GM19328 (cell line): ENCODE data around the gene CACNG4.
"Not testable (repeated sequence)": the region's sequence is repeated elsewhere in the genome, so short reads cannot be mapped to it uniquely, and the experiment has no call there.

ENCODE experiments used
- ATAC-seq: cut with Tn5 transposase; IDR thresholded peaks from one replicate; pipeline ENCODE4 v1.9.1; 2021; ENCODE audit warnings: mild to moderate bottlenecking, moderate library complexity; ENCODE audit not compliant: unreplicated experiment

The CACNG4 gene

DNA sequence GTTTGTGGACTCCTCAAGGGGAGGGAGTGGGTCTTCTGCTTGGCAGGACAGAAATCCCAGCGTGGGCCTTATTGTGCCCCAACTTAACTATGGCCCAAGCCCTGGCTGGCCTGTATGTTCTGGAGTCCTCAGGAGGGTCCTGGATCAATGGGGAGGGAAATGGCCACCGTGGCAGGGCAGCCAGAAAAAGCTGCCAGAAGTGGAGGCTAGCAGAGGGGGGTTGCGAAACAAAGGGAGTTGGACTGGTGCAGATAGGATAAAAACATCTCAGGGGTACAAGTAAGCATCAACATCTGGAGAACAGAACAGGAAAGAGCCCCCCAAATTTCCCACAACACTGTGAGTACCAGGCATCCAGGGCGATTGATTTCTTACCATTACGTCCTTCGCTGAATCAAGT, 76.1 kb downstream of the CACNG4 start:
- ATAC-seq: no peak

DNA sequence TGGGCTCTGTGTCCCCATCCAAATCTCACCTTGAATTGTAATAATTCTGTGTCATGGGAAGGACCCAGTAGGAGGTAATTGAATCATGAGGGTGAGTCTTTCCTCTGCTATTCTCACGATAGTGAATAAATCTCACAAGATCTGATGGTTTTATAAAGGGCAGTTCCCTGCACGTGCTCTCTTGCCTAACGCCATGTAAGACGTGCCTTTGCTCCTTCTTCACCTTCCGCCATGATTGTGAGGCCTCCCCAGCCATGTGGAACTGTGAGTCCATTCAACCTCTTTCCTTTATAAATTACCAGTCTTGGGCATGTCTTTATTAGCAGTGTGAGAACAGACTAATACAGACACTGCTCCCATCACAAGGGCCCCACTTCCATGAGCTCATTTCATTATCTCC, 76.6 kb downstream of the CACNG4 start:
- ATAC-seq: not testable (repeated sequence)

DNA sequence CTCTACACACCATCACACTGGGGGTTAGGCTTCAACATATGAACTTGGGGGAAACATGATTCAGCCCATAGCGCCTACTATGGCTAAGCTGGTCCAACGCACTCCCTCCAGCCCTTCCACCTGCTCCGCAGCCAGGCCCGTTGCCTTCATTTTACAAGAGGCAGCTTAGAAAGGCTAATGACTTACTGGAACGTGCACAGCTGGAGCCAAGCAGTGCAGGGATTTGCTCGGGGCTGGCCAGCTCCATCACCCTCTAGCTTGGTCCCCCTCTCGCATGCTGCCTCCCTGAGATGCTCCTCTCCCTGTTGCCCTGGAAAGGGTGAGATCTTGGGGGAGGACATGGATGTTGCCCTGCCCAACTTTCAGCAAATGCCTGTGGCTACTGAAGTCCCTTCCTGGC, 77.0 kb downstream of the CACNG4 start:
- ATAC-seq: no peak

DNA sequence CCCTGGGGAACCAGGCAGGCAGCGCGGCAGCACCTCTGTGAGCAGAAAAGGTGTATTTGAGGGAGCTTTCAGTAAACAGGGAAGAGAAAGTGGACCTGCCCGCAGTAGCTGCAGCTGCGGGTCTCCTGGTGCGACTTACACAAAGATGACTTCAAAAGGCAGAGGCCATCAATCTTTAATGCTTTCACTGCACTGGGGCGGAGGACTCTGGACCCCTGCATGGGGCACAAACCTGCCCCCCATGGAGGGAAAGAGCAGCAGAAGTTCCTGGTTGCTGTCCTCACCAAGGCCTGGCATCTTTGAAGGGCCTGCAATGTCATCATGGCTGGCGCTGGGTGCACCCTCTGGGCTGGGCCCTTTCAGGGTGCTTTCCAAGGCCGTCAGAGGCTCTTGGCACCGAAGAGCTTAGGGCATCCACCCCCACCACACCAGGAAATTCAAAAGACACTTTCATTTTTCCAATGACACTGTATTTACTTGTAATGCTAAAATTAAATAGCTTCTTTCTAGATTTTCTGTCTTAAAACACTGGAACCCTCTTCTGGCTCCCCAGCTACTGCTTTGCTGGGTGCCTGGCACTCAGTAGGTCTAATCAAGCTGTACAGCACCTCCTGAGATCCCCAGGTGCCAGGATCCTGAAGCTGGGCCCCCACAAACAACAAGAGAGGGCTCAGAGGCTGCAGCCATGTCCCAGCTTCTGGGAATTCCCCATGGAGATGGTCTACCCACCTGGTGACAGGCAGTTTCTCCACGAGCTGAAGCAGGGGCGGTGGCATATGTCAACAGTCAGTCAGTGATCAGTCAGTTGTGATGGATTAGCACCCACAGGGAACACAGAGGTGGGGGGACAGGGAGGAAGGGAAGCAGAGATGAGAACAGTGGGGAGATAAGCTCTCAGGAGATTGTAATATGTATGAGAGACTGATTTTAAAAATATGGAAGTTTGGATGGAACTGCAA, 77.7 kb downstream of the CACNG4 start:
- ATAC-seq: no peak

DNA sequence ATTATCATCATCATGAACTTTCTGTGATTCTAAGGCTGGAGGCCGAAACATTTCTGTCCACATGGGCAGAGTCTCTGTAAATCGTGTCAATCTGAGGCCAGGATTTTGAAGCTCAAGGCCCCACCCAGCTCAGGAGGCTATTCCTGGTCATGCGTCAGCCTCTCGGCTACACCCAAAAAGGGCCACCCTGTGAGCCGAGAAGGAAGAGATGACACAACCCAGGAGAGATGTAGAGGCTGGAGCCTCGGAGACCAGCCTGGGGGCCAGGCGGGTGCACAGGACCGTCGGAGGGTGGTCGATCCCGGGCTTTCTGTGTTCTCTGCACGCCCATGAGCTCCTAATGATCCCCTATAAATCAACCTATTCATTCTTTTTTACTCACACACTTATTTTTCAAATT, 78.8 kb downstream of the CACNG4 start:
- no peak for ATAC-seq

DNA sequence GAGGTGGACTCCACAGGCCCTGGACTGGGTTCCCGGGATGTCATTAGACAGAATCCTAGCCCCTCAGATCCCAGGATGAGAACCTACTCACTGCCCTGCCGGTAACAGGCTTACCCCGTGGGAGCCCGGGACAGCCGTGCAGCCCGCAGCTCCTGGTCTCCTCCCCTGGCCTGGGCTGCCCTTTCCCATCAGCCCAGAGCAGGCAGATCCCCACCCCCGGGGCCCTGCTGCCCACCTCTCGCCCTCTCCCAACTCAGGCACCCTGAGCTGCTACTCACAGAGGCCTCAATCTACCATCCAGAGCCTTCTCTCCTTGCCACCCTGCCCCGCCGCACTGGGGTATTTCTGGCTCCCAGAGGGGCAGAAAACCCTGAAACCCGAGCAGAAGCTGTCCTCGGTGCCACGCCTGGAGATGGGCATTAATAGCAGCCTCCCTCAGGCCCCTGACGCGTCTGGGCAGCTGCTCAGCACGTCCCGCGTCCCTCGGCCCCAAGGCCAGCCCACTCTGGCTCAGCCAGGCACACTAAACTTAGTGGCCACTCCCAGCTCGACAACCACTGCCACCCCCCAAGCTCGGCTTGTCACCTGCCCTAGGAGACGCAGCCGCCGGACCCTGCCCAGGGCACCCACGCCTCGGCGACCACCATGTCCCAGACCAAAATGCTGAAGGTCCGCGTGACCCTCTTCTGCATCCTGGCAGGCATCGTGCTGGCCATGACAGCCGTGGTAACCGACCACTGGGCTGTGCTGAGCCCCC, 79.7 kb downstream of the CACNG4 start, which contains the start of gene CACNG1:
TSS of gene CACNG1 (plus strand) at position 539 of the 757 bp plus-strand sequence. CDS start at position 646, 107 bp downstream.
- no peak for ATAC-seq

DNA sequence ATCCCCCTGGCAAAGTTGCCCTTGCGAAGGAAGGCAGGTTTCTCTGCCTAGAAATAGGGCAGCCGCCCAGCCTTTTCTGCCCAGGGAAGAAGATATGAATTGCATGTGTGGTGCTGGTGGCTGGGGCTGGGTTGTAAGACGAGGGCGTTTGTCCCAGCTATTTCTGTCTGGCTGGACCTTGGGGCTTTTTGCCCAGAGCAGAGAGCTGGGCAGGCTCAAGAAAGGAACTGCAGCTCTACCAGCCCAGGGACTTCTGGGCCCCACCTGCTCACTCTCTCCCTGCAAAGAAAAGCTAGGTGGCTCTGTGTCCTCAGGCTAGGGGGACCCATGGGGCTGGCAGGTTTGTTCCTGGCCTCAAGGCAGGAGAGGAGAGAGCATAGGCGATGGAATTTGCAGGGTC, 80.4 kb downstream of the CACNG4 start:
- no peak for ATAC-seq

DNA sequence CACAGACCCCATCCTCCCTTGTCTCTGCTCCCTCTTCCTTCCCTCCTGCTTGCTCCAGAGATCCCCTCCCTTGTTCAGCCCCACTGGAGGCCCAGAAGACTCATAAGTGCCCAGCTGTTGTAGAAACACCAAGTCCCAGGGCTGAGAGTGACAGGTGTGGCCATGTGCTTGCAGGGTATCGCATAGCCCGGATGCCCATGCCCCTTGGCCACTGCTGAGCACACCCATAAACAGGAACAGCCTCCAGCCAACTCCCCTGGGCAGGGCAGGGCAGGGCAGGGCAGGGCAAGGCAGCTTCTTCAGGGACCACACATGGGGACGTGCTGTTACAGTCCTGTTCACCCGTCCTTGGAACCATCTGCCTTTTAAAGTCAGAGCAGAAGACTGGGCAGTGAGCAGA, 81.9 kb downstream of the CACNG4 start:
- no peak for ATAC-seq

DNA sequence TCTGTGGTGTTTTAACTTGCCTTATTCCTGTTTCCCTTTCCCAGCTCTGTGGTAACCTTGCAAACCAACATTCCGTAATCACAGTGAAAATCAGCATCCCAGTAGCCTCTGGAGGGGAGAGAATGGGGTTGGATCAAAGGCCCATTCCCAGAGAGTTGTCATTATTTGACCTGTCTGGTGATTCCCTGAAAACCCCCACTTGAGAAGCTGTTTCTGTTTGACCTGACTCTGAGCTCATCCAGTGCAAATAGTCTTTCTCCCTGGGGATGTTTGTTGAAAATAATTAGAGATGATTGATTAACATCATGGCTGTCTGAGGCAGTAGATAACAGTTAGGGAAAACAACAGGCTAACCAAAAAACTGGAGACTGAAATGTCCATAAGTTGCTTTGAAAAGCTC, 82.9 kb downstream of the CACNG4 start:
- ATAC-seq: no peak

DNA sequence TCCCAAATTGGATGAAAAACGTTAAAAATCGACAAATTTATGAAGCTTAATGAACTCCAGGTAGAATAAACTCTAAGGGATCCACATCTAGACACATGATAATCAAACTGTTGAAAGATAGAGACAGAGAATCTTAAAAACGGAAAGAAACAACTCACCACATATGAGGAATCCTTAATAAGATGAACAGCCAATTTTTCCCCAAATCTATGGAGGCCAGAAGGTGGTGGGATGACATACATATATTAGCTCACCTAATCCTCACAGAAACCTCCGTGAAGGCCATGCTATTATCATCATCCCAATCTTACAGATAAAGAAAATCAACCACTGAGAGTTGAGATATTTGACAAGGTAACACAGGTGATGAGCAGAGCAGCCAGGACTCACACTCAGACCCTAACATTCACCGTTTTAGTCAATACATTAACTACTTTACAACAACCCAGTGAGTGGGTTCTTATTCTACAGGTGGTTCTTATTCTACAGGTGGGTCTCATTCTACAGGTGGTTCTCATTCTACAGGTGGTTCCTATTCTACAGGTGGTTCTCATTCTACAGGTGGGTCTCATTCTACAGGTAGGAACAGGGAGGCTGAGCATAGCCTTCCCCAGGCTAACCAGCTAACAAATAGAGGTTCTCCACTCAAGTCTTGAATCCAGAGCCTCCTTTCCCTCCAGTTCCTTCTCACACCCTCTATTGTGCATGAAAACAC, 84.7 kb downstream of the CACNG4 start:
- ATAC-seq: no peak

DNA sequence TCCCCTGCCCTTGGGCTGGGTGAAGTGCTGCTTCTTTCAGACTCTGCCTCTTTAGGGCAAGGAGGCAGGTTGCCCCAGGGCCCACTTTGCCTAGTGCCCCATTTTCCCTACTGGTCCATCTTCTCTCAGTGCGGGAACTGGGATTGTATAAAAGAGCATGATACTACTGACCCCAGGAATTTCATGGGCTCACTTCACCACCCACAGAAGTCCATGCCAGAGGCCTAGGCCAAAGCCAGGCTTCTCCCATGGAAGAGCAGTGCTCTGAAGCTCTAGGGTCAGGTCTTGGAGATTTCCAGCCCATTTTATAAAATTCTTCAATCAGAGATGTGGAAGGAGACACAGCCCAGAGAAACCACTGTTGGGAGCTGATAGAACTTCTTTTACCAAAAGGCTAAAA, 85.6 kb downstream of the CACNG4 start:
- no peak for ATAC-seq

DNA sequence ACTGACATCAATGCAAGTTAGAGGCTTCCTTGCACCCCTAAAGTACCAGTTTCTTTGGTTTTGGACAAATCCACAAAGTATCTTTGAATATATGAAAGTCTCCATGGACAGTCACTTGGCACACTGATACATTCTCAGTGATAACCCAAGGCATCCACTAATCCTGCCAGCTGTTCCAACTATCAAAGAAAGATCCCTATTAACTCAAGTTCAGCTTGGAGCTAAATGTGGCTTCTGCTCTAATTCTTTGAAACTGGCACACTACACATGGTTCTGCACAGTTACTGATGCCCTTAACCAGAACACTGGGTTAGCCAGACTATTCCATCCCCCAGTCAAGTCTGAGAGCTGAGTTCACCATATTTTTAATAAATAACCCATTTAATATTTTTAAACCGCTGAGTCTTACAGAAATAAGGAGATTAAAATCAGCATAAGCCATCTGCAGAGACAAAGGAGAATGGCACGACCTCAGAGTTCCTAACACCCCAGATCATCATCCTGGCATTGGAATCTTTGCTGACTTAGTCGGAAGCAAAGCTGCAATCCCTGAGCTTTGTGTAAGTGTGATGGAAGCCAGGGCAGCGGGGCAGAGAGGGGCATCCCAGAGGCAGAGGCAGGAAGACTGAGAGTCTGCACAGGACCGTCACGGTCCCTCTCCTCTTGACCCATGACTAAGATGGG, 86.1 kb downstream of the CACNG4 start:
- ATAC-seq: no peak

DNA sequence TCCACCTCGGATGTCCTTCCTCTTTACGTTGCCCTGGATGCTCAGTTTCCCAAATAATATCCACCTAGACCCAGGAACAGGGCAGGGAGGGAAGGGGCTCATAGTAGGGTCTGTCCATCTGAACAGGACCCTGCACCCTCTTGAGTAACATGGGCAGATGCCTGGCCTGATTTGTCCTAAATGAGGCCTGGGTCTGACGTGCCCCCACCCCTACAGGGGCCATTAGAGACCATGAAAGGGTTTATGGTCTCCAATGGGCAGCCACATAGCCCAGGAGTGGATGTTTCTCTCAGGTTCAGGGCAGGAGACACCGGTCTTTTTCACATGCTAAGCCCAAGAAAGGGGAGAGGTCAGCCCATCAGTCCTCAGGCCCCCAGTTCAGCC, 86.6 kb downstream of the CACNG4 start:
- ATAC-seq: no peak

DNA sequence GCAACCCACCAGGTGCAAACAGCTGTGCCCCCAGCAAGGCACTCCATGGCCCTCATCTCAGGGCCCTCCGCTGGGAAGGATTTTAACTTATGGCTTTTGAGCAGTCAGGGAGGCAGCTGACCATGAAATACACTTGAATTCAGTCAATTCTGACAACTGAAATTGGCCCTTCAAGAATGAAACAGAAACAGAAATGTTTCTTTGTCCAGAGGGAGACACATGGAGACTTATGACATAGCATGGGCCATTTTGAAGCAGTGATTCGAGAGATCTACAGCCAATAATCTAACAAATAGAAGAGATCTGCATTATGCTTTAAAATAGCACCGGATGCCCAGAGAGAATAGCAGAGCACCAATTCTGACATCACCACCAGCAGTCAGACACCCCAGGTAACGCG, 87.3 kb downstream of the CACNG4 start:
- no peak for ATAC-seq

DNA sequence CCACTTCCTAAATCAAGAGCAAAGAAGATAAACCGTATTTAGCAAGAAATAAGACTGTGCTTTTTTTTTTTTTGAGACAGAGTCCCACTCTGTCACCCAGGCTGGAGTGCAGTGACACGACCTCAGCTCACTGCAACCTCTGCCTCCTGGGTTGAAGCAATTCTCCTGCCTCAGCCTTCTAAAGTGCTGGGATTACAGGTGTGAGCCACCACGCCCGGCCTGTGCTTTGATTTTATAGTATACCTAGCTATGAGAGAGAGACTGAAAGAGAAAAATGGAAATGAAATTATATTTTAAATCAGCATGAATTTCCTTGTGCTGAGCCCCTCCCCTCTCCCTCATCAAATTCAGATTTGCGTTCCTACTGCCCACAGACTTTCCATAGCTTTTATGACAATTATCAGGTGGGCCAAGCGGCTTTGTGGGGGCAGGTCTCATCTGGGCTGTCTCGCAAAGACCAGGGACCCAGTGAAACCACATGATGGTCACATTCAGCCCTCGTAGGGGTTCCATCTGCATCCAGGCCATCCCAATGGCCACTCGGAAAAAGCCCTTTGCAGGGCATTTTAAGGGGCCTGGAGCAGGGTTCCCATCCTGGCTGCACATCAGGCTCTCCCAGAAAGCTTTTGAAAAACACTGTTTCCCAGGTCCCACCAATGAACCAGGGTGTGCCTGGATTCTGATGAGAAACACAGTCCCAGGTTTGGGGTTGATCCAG, 88.4 kb downstream of the CACNG4 start:
- no peak for ATAC-seq

DNA sequence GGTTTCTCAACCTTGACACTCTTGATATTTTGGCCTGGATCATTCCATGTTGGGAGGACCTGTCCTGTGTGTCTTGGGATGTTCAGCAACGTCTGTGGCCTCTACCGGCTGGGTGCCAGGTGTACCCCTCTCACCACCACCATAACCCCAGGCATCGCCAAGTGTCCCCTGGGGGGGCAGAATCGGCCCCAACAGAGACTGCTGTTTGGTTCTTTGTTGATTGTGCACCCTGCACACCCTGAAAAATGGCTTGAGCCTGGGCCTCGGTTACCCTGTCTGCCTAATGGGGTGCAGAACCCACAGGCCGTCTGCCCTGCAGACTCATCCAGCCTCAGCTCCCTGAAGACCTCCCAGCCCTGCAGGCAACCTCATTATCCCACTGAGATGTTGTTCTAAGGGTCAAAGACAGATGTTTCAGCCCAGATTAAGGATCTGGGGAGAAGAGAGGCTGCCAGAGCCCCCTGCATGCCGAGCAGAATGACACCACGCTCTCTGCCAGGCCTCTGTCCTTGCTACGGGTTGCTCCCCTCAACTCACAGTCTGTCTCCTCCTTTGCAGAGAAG, 89.0 kb downstream of the CACNG4 start:
- ATAC-seq: no peak

DNA sequence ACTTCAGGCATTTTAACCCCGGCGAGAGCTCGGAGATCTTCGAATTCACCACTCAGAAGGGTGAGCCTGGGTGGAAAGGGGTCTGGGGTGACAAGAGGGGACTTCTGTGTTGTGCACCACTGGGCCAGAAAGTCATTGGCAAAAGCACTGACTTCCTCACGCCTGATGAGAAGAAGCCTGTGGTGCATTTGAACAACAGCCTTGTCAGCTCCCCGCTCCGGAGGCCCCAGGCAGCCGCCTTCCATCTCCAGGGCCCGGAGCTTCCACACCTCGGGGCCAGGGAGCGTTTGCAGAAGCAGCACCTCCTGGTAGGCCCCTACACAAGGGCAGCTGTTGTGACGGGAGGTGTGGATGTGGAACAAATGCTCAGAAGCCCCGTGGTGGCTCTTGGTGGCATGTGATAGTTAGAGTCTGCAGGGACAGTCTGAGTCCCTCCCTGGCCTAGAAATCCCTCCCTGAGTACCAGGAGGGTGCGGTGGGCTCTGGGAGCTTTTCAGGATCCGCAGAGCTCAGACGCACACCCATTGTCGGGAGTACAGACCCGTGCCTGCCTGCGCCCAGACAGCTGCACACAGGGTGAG, 89.6 kb downstream of the CACNG4 start:
- no peak for ATAC-seq

DNA sequence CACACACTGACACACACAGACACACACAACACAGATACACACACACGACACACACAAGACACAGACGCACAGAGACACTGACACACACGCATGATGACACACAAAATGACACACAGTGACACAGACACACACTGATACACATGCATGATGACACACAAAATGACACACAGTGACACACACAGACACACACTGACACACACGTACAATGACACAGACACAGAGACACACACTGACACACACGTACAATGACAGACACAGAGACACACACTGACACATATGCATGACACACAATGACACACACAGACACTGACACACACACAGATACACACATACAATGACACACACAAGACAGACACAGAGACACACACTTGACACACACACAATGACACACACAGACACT, 90.1 kb downstream of the CACNG4 start:
- no peak for ATAC-seq

DNA sequence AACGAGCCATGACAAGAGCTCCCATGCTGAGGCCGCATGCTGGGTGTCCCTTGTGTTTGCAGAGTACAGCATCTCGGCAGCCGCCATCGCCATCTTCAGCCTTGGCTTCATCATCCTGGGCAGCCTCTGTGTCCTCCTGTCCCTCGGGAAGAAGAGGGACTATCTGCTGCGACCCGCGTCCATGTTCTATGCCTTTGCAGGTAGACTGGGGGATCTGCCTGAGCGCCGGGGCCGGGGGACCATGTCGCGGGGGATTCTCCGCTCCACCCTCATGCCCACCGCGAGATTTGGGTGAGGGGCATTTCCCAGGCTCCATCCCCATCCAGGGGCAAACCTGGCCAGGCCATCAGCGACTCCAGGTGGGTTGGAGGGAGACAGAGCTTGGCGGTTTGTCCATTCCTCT, 90.5 kb downstream of the CACNG4 start:
- ATAC-seq: no peak
